Measurements from ENCODE around the gene ADGRL3. TPM values are rescaled to one million over a fixed set of nuclear protein-coding genes. Genes with fewer than 3 reads are reported as not detected.
"Not testable (repeated sequence)": the region's sequence is repeated elsewhere in the genome, so short reads cannot be mapped to it uniquely, and the experiment has no call there.

Gene ADGRL3
- total RNA-seq, 1 donor from 2014 or later = 0.33 TPM

GRCh38 chr4:61204353-61205060, 4.4 kb downstream of the ADGRL3 start:
- ATAC-seq = no peak
- no peak for DNase-seq (ENCODE audit: low spot score)

DNA sequence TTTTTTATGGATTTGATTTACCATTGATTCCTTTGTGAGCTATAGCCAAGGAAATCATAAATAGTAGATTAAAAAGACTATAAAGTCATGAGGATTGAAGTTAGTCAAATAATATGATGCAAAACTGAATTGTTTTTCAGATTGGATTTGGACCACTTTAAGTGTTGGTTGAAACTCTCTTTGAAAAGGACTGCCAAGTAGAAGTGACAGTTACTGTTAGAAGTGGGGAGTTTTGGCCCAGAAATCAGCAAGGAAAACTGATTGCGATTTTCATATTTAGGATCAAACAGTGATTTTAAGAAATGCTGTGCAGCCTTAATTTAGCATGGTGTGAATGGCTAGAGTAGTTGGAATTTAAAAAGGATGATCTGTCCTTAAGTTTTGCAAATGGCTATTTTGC, 4.9 kb downstream of the ADGRL3 start:
- no peak for DNase-seq (ENCODE audit: low spot score)
- ATAC-seq = no peak

GRCh38 chr4:61207156-61207555, 7.0 kb downstream of the ADGRL3 start:
- not testable (repeated sequence) for ATAC-seq; DNase-seq (ENCODE audit: low spot score)

DNA sequence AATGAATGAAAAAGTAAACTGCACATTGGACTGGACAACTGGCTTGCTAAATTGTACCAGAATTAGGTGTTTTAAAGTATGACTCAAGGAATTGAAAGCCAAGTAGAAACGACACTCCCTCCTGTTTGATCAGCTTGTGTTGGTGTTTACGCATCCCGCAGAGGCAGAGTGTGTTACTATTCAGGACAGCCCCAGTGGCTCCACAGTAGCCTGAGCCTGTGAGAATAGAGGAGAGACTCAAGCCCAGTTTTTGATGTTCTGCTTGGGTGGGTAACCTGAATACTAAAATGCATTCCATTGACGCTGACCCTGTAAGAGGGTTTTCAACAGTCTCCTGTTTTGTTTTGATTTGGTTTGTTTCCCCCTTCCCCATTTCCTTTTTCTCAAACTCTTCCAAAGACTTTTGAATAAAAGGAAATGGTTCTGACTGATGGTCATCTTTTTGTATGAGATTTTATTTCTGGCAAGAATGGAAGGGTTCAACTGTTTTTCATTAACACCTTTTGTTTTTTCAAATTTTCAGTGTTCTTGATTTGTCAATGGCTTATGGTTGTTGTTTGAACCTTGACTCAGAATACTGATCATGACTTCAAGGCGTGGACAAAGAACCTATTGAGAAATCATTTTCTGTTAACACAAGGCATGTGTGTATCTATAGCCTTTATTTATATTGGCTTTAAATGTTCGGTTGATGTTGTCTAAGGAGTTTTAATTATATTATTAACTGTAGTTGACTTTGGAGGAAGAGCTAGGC, 10.2 kb downstream of the ADGRL3 start:
- DNase-seq (ENCODE audit: low spot score) (no peak), ATAC-seq (no peak)

GRCh38 chr4:61211781-61212180, 11.7 kb downstream of the ADGRL3 start:
- ATAC-seq (no peak), DNase-seq (ENCODE audit: low spot score) (no peak)

GRCh38 chr4:61212788-61213187, 12.7 kb downstream of the ADGRL3 start:
- DNase-seq (ENCODE audit: low spot score) = no peak

DNA sequence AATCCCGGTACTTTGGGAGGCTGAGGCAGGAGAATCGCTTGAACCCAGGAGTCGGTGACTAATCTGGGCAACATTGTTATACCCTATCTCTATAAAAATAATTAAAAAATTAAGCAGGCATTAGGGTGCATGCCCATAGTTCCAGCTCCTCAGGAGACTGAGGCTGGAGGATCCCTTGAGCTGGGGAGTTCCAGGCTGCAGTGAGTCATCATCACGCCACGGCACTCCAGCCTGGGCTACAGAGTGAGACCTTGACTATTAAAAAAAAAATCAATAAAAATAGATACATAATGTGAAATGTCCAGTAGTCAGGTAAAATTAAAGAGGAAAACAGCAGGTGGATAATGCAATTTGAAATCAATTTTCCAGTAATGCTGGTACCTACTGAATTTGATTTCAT, 14.6 kb downstream of the ADGRL3 start:
- ATAC-seq = no peak
- no peak for DNase-seq (ENCODE audit: low spot score)

More at GRCh38 chr4:61212788-61213187, 12.7 kb downstream of the ADGRL3 start:
- ATAC-seq = no peak

DNA sequence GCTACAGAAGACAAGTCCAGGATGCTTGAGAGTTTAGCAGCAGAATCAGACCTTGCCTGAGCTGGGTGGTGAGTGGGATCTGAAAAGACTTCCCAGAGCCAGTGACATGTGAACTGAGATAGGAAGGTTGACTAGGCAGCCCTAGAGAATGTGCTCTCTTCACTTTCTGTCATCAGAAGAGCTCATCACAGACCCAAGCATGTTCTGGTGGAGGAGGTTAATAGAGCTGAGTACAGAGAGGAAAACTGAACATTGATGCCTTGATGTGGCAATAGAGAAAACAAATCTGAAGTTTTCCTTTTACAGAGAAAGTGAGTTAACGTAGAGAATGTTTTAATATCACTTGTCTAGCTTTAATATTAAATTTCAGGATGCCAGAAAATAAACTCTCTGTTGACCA, 17.1 kb downstream of the ADGRL3 start:
- ATAC-seq (no peak), DNase-seq (ENCODE audit: low spot score) (no peak)

DNA sequence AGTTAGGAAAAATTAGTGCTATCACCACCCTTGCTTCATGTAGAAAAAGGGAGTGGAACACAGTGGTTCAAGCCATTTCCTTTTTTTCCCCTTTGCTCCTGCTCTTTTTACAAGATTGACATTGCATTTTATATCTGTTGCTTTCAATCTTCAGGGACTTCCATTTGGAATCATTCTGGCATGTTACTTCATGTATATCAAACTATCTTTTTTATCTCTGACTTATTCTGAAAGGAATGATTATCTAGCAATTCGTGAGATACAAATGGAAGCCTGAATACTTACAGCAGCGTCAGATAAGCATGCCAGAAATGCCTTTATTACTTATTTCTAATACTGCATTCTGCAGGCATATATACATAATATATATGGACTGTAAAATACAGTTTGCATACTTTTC, 20.4 kb downstream of the ADGRL3 start:
- no peak for ATAC-seq

GRCh38 chr4:61223385-61223784, 23.3 kb downstream of the ADGRL3 start:
- DNase-seq (ENCODE audit: low spot score) (no peak), ATAC-seq (no peak)

More for the DNA sequence above, 20.4 kb downstream of the ADGRL3 start:
- DNase-seq (ENCODE audit: low spot score) = no peak

DNA sequence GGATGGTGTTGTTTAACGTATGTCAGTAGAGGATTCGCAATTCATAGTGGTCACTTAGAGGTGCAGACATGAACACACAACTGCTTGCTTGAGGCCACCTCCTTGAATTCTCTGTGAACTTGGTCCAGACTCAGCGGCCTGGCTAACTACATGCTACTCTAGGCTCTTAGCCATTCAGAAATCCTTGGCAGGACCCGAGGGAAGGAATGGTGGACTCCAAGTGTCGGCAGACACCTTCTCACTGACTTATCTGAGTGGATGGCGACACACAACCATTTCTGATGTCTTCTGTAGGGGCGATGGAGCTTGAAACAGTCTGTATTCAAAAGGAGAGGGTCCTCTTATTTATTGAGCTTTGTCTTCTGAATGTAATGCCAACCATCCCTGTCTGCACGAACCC, 24.4 kb downstream of the ADGRL3 start:
- DNase-seq (ENCODE audit: low spot score) (no peak), ATAC-seq (no peak)

- DNase-seq (ENCODE audit: low spot score) (no peak), ATAC-seq (no peak)
Measured at GRCh38 chr4:61225656-61226055, 25.5 kb downstream of the ADGRL3 start.

- DNase-seq (ENCODE audit: low spot score) (no peak), ATAC-seq (no peak)
Measured at GRCh38 chr4:61231421-61231820, 31.3 kb downstream of the ADGRL3 start.

DNA sequence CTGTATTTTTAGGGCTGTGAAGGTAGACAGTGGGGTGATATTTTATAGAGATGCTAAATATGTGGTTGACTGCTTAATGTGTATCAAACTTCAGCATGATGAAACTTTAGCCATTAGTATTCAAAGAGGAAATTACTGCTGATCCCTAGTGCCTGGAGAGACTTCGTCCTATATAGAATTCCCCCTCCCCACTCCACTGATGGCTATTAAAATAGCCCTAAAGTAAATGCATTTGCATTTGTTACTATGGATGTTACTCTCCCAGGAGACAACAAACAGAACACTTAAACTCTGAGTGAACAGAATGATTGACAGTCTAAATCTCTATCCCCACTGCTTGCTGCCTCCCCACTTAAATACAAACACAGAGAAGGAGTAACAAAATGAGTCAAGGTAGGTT, 39.1 kb downstream of the ADGRL3 start:
- ATAC-seq = no peak
- DNase-seq (ENCODE audit: low spot score) = no peak

DNA sequence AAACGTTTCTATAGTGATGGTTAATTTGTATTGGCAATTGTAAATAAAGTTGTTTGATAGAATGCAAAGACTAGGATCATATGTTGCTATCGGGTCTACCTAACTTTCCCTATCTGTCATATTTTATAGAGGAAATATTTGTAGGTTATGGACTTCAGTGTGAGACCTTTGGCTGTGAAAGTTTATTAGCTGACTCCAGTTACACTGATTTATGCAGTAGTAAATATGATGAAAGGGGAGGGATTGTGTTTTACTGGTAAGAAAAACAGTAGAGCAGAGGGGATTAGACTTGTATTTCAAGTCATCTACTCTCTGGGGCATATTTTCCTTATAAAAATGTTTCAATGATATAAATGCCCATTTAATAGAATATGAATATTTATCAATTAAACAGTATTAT, 43.8 kb downstream of the ADGRL3 start:
- DNase-seq (ENCODE audit: low spot score) = no peak
- no peak for ATAC-seq

- no peak for DNase-seq (ENCODE audit: low spot score)
- no peak for ATAC-seq
Measured at GRCh38 chr4:61245069-61245714, 45.1 kb downstream of the ADGRL3 start.

DNA sequence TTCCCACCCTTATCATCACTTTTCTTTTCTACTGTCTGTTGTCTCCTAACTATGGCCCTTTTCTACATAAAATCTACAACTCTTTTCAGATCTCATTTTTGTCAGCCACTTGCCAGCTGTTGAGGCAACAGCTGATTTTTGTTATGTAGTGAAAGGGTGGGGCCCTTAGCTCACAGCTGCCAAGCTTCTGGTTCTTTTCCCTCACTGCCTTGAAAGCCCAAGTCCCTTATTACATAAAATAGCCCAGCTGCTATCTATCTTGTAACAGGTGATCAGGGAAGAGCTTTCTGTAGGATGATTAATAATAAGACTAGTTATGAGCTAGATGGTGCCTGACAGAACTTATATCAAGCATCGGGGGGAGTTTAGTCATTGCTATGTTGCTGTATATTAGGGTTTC, 45.9 kb downstream of the ADGRL3 start:
- no peak for DNase-seq (ENCODE audit: low spot score)
- no peak for ATAC-seq

- no peak for ATAC-seq
- no peak for DNase-seq (ENCODE audit: low spot score)
Measured at GRCh38 chr4:61248705-61249104, 48.6 kb downstream of the ADGRL3 start.

GRCh38 chr4:61251129-61251528, 51.0 kb downstream of the ADGRL3 start:
- ATAC-seq = no peak
- DNase-seq (ENCODE audit: low spot score) = no peak

GRCh38 chr4:61254406-61254805, 54.3 kb downstream of the ADGRL3 start:
- ATAC-seq = no peak

GRCh38 chr4:61273233-61273632, 73.1 kb downstream of the ADGRL3 start:
- ATAC-seq = no peak
- no peak for DNase-seq (ENCODE audit: low spot score)

More at GRCh38 chr4:61254406-61254805, 54.3 kb downstream of the ADGRL3 start:
- DNase-seq (ENCODE audit: low spot score) = no peak

- no peak for DNase-seq (ENCODE audit: low spot score)
- no peak for ATAC-seq
Measured at GRCh38 chr4:61274286-61274685, 74.2 kb downstream of the ADGRL3 start.
